ENCODE data around the gene RAB43. TPM values are rescaled to one million over a fixed set of nuclear protein-coding genes. Genes with fewer than 3 reads are reported as not detected.

RAB43 gene
- total RNA-seq, 2 donors from 2014 or later = 26.4 to 53.5 TPM

DNA sequence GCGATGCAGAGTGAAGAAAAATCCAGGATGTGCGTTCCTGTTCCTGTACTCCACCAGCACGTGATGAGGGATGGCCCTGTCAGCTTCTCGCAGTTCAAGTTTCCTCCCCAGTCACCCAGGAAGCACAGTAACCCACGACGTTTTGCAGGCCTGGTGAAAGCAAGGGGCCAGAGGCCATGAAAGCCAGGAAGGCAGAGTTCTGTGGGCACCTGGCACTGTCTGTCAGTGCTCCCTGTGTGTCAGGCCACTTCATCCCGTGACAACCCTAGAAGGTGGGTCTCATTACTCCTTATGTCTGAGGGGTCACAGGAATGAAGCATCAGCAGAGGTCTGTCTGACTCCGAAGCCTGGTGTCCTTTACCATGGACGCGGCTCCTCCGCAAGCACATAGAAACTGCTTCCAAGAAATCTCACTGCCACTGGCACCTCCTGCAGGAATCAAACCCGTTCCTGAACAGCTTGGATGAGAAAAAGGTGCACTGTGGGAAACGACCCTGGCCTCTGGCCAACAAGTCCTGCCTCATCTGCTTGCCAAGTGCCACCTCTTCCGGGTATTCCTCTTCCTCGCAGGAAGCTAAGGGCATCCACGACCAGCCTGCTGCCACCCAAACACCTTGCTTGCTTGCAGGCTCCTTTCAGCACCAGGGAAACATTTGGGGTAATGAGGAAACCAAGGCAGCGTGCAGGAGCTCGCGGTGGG is 14.6 kb downstream of the RAB43 start:
- H3K4me1 ChIP-seq (ENCODE audit: control insufficient read depth in 1 of 2, low read depth in 2 of 2) = peaks cover 4 to 23% of the 10 kb centered on the region in 2 donors
- TF ChIP-seq, protein P1, sequence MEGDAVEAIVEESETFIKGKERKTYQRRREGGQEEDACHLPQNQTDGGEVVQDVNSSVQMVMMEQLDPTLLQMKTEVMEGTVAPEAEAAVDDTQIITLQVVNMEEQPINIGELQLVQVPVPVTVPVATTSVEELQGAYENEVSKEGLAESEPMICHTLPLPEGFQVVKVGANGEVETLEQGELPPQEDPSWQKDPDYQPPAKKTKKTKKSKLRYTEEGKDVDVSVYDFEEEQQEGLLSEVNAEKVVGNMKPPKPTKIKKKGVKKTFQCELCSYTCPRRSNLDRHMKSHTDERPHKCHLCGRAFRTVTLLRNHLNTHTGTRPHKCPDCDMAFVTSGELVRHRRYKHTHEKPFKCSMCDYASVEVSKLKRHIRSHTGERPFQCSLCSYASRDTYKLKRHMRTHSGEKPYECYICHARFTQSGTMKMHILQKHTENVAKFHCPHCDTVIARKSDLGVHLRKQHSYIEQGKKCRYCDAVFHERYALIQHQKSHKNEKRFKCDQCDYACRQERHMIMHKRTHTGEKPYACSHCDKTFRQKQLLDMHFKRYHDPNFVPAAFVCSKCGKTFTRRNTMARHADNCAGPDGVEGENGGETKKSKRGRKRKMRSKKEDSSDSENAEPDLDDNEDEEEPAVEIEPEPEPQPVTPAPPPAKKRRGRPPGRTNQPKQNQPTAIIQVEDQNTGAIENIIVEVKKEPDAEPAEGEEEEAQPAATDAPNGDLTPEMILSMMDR (IDR thresholded peaks at IDR 0.05) = no peak
- DNase-seq (ENCODE audit: low spot score) (no peak), ATAC-seq (ENCODE audit: insufficient number of reproducible peaks, low FRiP score, low read depth) (no peak)
- no peaks in the 10 kb centered on the region for H3K9me3 ChIP-seq
- no peaks in the 10 kb centered on the region for H3K36me3 ChIP-seq
- H3K4me3 ChIP-seq = no peak overlapping the region
- H3K27ac ChIP-seq = no peak overlapping the region
- no peaks in the 10 kb centered on the region for H3K27me3 ChIP-seq (replicated peaks; ENCODE audit: insufficient read depth)

DNA sequence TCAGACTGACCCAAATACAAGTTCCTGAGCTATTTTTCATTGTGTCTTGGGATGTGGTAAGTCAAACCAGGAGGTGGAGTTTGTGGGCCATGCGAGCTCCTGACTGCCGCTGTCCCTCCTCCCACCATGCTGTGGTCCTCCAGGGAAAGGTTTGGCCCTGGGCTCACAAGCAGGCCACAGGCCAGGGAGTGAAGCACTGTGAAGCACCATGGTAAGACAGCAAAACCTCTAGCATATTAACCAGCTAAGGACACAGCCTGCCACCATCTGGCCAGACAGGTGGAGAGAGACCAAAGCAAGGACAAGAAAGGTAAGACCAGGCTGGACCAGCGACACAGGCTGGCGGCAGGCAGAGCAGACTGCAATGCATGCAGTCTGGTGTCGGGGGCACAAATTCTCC is 15.3 kb downstream of the RAB43 start:
- H3K4me3 ChIP-seq = no peak overlapping the region
- H3K4me1 ChIP-seq (ENCODE audit: control insufficient read depth in 1 of 2, low read depth in 2 of 2) = peaks cover 4 to 23% of the 10 kb centered on the region in 2 donors
- DNase-seq (ENCODE audit: low spot score) (no peak), ATAC-seq (ENCODE audit: insufficient number of reproducible peaks, low FRiP score, low read depth) (no peak)
- TF ChIP-seq, protein P1 (IDR thresholded peaks at IDR 0.05) = no peak
- H3K9me3 ChIP-seq = no peaks in the 10 kb centered on the region
- H3K27ac ChIP-seq = no peak overlapping the region
- H3K27me3 ChIP-seq (replicated peaks; ENCODE audit: insufficient read depth) = no peaks in the 10 kb centered on the region
- H3K36me3 ChIP-seq = no peaks in the 10 kb centered on the region

DNA sequence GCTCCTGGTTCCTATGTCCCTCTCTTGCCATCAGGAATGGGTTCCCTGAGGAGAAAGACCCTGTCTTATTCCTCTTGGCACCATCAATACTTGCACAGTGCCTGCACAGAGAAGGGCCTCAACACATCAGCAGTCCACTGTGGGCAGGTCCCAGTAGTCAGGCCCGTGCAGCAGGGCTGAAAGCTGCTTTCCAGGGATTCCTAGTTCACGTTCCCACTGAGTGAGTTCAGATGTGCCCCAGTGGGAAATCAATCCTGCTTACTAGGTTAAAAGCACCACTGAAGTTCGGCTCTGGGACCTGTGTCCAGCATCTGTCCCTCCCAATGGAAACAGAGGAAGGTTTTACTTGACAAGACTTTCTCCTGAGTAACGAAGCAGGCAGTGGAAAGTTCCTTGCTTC is 15.7 kb downstream of the RAB43 start:
- TF ChIP-seq, protein P1 (IDR thresholded peaks at IDR 0.05) = no peak
- no peaks in the 10 kb centered on the region for H3K9me3 ChIP-seq
- ATAC-seq (ENCODE audit: insufficient number of reproducible peaks, low FRiP score, low read depth) (no peak), DNase-seq (ENCODE audit: low spot score) (no peak)
- H3K27ac ChIP-seq = no peak overlapping the region
- H3K27me3 ChIP-seq (replicated peaks; ENCODE audit: insufficient read depth) = no peaks in the 10 kb centered on the region
- no peak overlapping the region for H3K4me3 ChIP-seq
- peaks cover 4 to 23% of the 10 kb centered on the region in 2 donors for H3K4me1 ChIP-seq (ENCODE audit: control insufficient read depth in 1 of 2, low read depth in 2 of 2)
- no peaks in the 10 kb centered on the region for H3K36me3 ChIP-seq

DNA sequence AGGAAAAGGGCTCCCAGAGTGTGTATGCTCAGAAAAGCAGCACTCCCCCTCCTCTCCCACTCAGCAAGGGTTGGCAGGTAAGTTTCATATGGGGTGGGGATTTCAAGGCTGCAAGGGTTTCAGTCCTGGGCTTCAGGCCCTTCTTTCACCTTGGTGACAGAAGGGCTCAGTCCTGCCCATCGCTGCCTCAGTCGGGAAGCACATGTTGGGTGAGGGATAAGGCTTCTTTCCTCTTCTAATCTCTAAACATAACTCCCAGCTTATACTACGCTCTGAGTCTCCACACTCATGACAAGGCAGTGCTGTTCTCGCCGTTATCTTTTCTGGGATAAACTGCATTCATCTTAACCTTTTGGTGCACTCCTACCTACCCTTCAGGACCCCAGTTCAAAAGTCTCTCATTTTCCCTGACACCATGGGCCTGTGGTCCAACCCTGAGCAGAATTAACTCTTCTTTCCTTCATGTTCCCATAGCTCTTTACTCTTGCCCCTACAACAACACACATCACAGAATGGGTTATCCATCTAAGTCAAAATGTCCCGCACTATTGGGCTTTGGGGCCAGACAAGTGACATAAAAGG is 17.0 kb downstream of the RAB43 start:
- no peaks in the 10 kb centered on the region for H3K9me3 ChIP-seq
- TF ChIP-seq, protein P1 (IDR thresholded peaks at IDR 0.05) = no peak
- H3K4me1 ChIP-seq (ENCODE audit: control insufficient read depth in 1 of 2, low read depth in 2 of 2) = peaks cover 4 to 23% of the 10 kb centered on the region in 2 donors
- H3K36me3 ChIP-seq = no peaks in the 10 kb centered on the region
- ATAC-seq (ENCODE audit: insufficient number of reproducible peaks, low FRiP score, low read depth) (no peak), DNase-seq (ENCODE audit: low spot score) (no peak)
- H3K27me3 ChIP-seq (replicated peaks; ENCODE audit: insufficient read depth) = no peaks in the 10 kb centered on the region
- no peak overlapping the region for H3K27ac ChIP-seq
- no peak overlapping the region for H3K4me3 ChIP-seq

DNA sequence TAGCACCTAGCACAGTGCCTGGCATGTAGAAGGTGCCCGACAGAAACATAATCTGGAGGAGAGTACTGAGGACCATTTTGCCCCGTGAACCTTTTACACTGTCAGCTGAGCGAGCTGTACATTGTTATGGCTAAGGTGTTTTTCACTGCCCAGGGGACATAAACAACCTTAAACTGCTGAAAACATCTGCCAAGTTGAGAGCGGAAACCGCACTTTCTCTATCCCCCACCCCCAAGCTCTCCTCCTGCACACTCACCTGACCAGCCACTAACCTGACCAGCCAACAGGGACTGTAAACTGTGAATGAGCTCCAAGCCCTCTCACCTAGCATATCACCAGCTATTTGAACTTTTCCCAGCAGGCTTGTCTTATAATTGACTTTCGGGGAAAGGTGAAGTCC is 17.6 kb downstream of the RAB43 start:
- Histone ChIP-seq H3K4me3 (no peak overlapping the region), H3K9me3 (no peaks in the 10 kb centered on the region), H3K27ac (no peak overlapping the region), H3K36me3 (no peaks in the 10 kb centered on the region), H3K27me3 (replicated peaks; ENCODE audit: insufficient read depth) (no peaks in the 10 kb centered on the region), H3K4me1 (ENCODE audit: control insufficient read depth in 1 of 2, low read depth in 2 of 2) (peaks cover 4 to 23% of the 10 kb centered on the region in 2 donors)
- DNase-seq (ENCODE audit: low spot score) (no peak), ATAC-seq (ENCODE audit: insufficient number of reproducible peaks, low FRiP score, low read depth) (no peak)
- TF ChIP-seq, protein P1 (IDR thresholded peaks at IDR 0.05) = no peak

Data from thoracic aorta (tissue), 2 donors.